Ishikawa (cell line): ENCODE results near the gene ARFGAP3.

Experiments
- FOXM1 ChIP-seq: IDR thresholded peaks from 2 replicates; pipeline ENCODE4 v1.6.1; 2012; ENCODE audit warnings: low read depth, borderline replicate concordance
- ZBTB7A ChIP-seq: IDR thresholded peaks from 2 replicates; pipeline ENCODE4 v1.6.1; 2012; ENCODE audit warnings: low read depth
- TF ChIP-seq, protein P1 (sequence below): IDR thresholded peaks from 2 replicates; pipeline ENCODE4 v1.6.1; 2012
- TF ChIP-seq, protein P2 (sequence below): IDR thresholded peaks from 2 replicates; pipeline ENCODE4 v1.6.1; 2012

The ARFGAP3 gene

DNA sequence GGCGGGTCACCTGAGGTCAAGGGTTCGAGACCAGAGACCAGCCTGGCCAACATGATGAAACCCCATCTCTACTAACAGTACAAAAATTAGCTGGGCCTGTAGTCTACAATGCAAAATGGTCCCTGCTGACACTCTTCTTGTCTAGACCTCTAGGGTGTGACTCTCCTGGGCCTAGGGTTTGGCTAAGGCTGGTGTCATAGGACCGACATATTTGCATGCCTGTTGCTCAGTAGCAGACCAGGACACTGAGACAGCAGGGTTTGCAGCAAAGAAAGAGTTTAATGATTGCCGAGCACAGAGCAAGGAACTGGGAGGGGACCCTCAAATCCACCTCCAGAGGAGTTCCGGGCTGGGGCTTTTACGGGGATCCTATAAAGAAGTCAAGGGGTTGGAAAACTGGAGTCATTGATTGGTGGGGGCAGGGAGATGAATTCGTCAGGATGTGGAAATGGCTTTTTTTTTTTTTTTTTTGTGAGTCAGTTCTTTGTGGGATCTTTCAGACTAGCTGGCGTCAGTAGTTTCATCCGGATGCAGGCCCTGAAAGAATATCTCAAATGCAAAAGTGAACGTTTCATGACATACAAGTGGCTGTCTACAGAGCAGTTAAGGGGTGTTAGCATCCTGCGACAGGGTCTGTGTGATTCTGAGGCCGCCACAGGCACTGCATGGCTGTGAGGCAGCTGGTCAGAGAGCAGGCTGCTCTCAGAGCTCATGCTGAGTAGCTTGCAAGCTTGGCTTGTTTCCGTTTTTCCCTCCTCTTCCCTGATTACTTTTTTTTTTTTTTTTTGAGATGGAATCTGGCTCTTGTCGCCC lies 109.2 kb downstream of the ARFGAP3 start:
- TF ChIP-seq, protein P1, sequence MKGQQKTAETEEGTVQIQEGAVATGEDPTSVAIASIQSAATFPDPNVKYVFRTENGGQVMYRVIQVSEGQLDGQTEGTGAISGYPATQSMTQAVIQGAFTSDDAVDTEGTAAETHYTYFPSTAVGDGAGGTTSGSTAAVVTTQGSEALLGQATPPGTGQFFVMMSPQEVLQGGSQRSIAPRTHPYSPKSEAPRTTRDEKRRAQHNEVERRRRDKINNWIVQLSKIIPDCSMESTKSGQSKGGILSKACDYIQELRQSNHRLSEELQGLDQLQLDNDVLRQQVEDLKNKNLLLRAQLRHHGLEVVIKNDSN: no peak
- TF ChIP-seq ZBTB7A: no peak
- no peak for TF ChIP-seq FOXM1
- TF ChIP-seq, protein P2, sequence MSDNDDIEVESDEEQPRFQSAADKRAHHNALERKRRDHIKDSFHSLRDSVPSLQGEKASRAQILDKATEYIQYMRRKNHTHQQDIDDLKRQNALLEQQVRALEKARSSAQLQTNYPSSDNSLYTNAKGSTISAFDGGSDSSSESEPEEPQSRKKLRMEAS: no peak
